Measurements from ENCODE around the gene ZFAND3.

ZFAND3 gene

GRCh38 chr6:37920667-37921066, 101.1 kb downstream of the ZFAND3 start:
- no peak overlapping the region for H3K4me3 ChIP-seq (ENCODE audit: low read depth, low read length)
- DNase-seq: no peak
- TF ChIP-seq CTCF (IDR thresholded peaks at IDR 0.05; ENCODE audit: low read depth, low read length): no peak
- H3K27ac ChIP-seq: no peak overlapping the region
- no peaks in the 10 kb centered on the region for H3K27me3 ChIP-seq (ENCODE audit: insufficient read depth, low read depth, severe bottlenecking)
- H3K9me3 ChIP-seq (ENCODE audit: severe bottlenecking): no peaks in the 10 kb centered on the region
- H3K36me3 ChIP-seq: peaks cover 3% of the 10 kb centered on the region

- Histone ChIP-seq H3K27me3 (ENCODE audit: insufficient read depth, low read depth, severe bottlenecking) (no peaks in the 10 kb centered on the region), H3K4me3 (ENCODE audit: low read depth, low read length) (no peak overlapping the region), H3K36me3 (no peaks in the 10 kb centered on the region), H3K9me3 (ENCODE audit: severe bottlenecking) (no peaks in the 10 kb centered on the region), H3K27ac (no peak overlapping the region)
- no peak for TF ChIP-seq CTCF (IDR thresholded peaks at IDR 0.05; ENCODE audit: low read depth, low read length)
- DNase-seq: no peak
Observed at GRCh38 chr6:37922563-37922962, 103.0 kb downstream of the ZFAND3 start.

GRCh38 chr6:37923514-37923913, 104.0 kb downstream of the ZFAND3 start:
- no peaks in the 10 kb centered on the region for H3K36me3 ChIP-seq
- no peaks in the 10 kb centered on the region for H3K9me3 ChIP-seq (ENCODE audit: severe bottlenecking)
- H3K27me3 ChIP-seq (ENCODE audit: insufficient read depth, low read depth, severe bottlenecking): no peaks in the 10 kb centered on the region
- no peak overlapping the region for H3K4me3 ChIP-seq (ENCODE audit: low read depth, low read length)
- DNase-seq: no peak
- H3K27ac ChIP-seq: no peak overlapping the region
- TF ChIP-seq CTCF (IDR thresholded peaks at IDR 0.05; ENCODE audit: low read depth, low read length): no peak

- Histone ChIP-seq H3K27ac (no peak overlapping the region), H3K4me3 (ENCODE audit: low read depth, low read length) (no peak overlapping the region), H3K36me3 (no peaks in the 10 kb centered on the region), H3K9me3 (ENCODE audit: severe bottlenecking) (no peaks in the 10 kb centered on the region), H3K27me3 (ENCODE audit: insufficient read depth, low read depth, severe bottlenecking) (no peaks in the 10 kb centered on the region)
- no peak for TF ChIP-seq CTCF (IDR thresholded peaks at IDR 0.05; ENCODE audit: low read depth, low read length)
- DNase-seq: no peak
Observed at GRCh38 chr6:37926661-37927060, 107.1 kb downstream of the ZFAND3 start.

- Histone ChIP-seq H3K36me3 (no peaks in the 10 kb centered on the region), H3K27me3 (ENCODE audit: insufficient read depth, low read depth, severe bottlenecking) (no peaks in the 10 kb centered on the region), H3K27ac (no peak overlapping the region), H3K9me3 (ENCODE audit: severe bottlenecking) (no peaks in the 10 kb centered on the region), H3K4me3 (ENCODE audit: low read depth, low read length) (no peak overlapping the region)
- no peak for TF ChIP-seq CTCF (IDR thresholded peaks at IDR 0.05; ENCODE audit: low read depth, low read length)
- DNase-seq: no peak
Observed at GRCh38 chr6:37928217-37928616, 108.7 kb downstream of the ZFAND3 start.

GRCh38 chr6:37930288-37930971, 110.9 kb downstream of the ZFAND3 start:
- Histone ChIP-seq H3K27ac (no peak overlapping the region), H3K9me3 (ENCODE audit: severe bottlenecking) (no peaks in the 10 kb centered on the region), H3K36me3 (no peaks in the 10 kb centered on the region), H3K27me3 (ENCODE audit: insufficient read depth, low read depth, severe bottlenecking) (no peaks in the 10 kb centered on the region), H3K4me3 (ENCODE audit: low read depth, low read length) (no peak overlapping the region)
- TF ChIP-seq CTCF (IDR thresholded peaks at IDR 0.05; ENCODE audit: low read depth, low read length): no peak
- DNase-seq: no peak

Data from WERI-Rb-1 (cell line).